ENCODE results near the gene FAM234A.

FAM234A gene

GRCh38 chr16:305916-306626 lies 71.5 kb downstream of the FAM234A start:
- DNase-seq (ENCODE audit: low read depth), result no peak
- TF ChIP-seq CTCF (conservative IDR thresholded peaks at IDR 0.05; ENCODE audit: low read length), result no peak
- H3K4me3 ChIP-seq (ENCODE audit: low read length), result no peak overlapping the region

- DNase-seq (ENCODE audit: low read depth), result no peak
- H3K4me3 ChIP-seq (ENCODE audit: low read length), result no peak overlapping the region
- TF ChIP-seq CTCF (conservative IDR thresholded peaks at IDR 0.05; ENCODE audit: low read length), result no peak
Measured at GRCh38 chr16:306911-307370, 72.3 kb downstream of the FAM234A start.

GRCh38 chr16:307691-308312 lies 73.2 kb downstream of the FAM234A start:
- no peak for DNase-seq (ENCODE audit: low read depth)
- no peak for TF ChIP-seq CTCF (conservative IDR thresholded peaks at IDR 0.05; ENCODE audit: low read length)
- H3K4me3 ChIP-seq (ENCODE audit: low read length), result no peak overlapping the region

GRCh38 chr16:309476-309875 lies 74.9 kb downstream of the FAM234A start:
- no peak for TF ChIP-seq CTCF (conservative IDR thresholded peaks at IDR 0.05; ENCODE audit: low read length)
- DNase-seq (ENCODE audit: low read depth), result no peak

GRCh38 chr16:311725-312124 lies 77.1 kb downstream of the FAM234A start:
- no peak overlapping the region for H3K4me3 ChIP-seq (ENCODE audit: low read length)
- no peak for TF ChIP-seq CTCF (conservative IDR thresholded peaks at IDR 0.05; ENCODE audit: low read length)
- DNase-seq (ENCODE audit: low read depth), result no peak

More at GRCh38 chr16:309476-309875, 74.9 kb downstream of the FAM234A start:
- H3K4me3 ChIP-seq (ENCODE audit: low read length), result no peak overlapping the region

- TF ChIP-seq CTCF (conservative IDR thresholded peaks at IDR 0.05; ENCODE audit: low read length), result no peak
- DNase-seq (ENCODE audit: low read depth), result no peak
- H3K4me3 ChIP-seq (ENCODE audit: low read length), result no peak overlapping the region
Measured at GRCh38 chr16:314351-314750, 79.7 kb downstream of the FAM234A start.

GRCh38 chr16:314795-315299 lies 80.2 kb downstream of the FAM234A start:
- DNase-seq (ENCODE audit: low read depth), result no peak
- TF ChIP-seq CTCF (conservative IDR thresholded peaks at IDR 0.05; ENCODE audit: low read length), result no peak
- H3K4me3 ChIP-seq (ENCODE audit: low read length), result no peak overlapping the region

Measured in AG10803 (cell line).